ENCODE results near the gene CCDC40. TPM values are rescaled to one million over a fixed set of nuclear protein-coding genes. Genes with fewer than 3 reads are reported as not detected.

CCDC40 gene
- total RNA-seq, 2 donors from 2014 or later = 3.0 to 9.3 TPM

GRCh38 chr17:80119271-80119791 lies 82.9 kb downstream of the CCDC40 start:
- DNase-seq (ENCODE audit: low spot score) = no peak

GRCh38 chr17:80119839-80120238 lies 83.4 kb downstream of the CCDC40 start:
- Histone ChIP-seq H3K4me1 (no peaks in the 10 kb centered on the region), H3K27me3 (no peaks in the 10 kb centered on the region), H3K9me3 (no peaks in the 10 kb centered on the region), H3K36me3 (peaks cover 5% of the 10 kb centered on the region), H3K4me3 (no peak overlapping the region), H3K27ac (no peak overlapping the region)
- DNase-seq (ENCODE audit: low spot score) = no peak
- TF ChIP-seq CTCF (IDR thresholded peaks at IDR 0.05) = no peak

More at GRCh38 chr17:80119271-80119791, 82.9 kb downstream of the CCDC40 start:
- Histone ChIP-seq H3K27me3 (no peaks in the 10 kb centered on the region), H3K9me3 (no peaks in the 10 kb centered on the region), H3K4me1 (no peaks in the 10 kb centered on the region), H3K36me3 (peaks cover 5% of the 10 kb centered on the region), H3K27ac (no peak overlapping the region), H3K4me3 (no peak overlapping the region)
- TF ChIP-seq CTCF (IDR thresholded peaks at IDR 0.05) = no peak

- Histone ChIP-seq H3K4me3 (no peak overlapping the region), H3K36me3 (peaks cover 5% of the 10 kb centered on the region), H3K27me3 (no peaks in the 10 kb centered on the region), H3K27ac (no peak overlapping the region), H3K9me3 (no peaks in the 10 kb centered on the region), H3K4me1 (no peaks in the 10 kb centered on the region)
- no peak for DNase-seq (ENCODE audit: low spot score)
- TF ChIP-seq CTCF (IDR thresholded peaks at IDR 0.05) = no peak
These were observed 85.7 kb downstream of the CCDC40 start for GRCh38 chr17:80122026-80122575.

- no peak for DNase-seq (ENCODE audit: low spot score)
- no peak for TF ChIP-seq CTCF (IDR thresholded peaks at IDR 0.05)
- H3K4me3 ChIP-seq = no peak overlapping the region
These were observed 86.6 kb downstream of the CCDC40 start for GRCh38 chr17:80122926-80123505.

GRCh38 chr17:80123791-80124190 lies 87.3 kb downstream of the CCDC40 start:
- no peak for DNase-seq (ENCODE audit: low spot score)
- H3K27me3 ChIP-seq = no peaks in the 10 kb centered on the region
- H3K36me3 ChIP-seq = peaks cover 4% of the 10 kb centered on the region
- no peak overlapping the region for H3K4me3 ChIP-seq
- H3K27ac ChIP-seq = no peak overlapping the region
- TF ChIP-seq CTCF (IDR thresholded peaks at IDR 0.05) = no peak
- H3K9me3 ChIP-seq = no peaks in the 10 kb centered on the region
- no peaks in the 10 kb centered on the region for H3K4me1 ChIP-seq

More at GRCh38 chr17:80122926-80123505, 86.6 kb downstream of the CCDC40 start:
- Histone ChIP-seq H3K9me3 (no peaks in the 10 kb centered on the region), H3K27me3 (no peaks in the 10 kb centered on the region), H3K4me1 (no peaks in the 10 kb centered on the region), H3K36me3 (peaks cover 5% of the 10 kb centered on the region), H3K27ac (no peak overlapping the region)

Data from right atrium auricular region (tissue), 2 donors.